HEK293 (cell line): Measurements from ENCODE around the gene RPL36.

Experiments
- MZF1 ChIP-seq: fragments of 450-650 bp; formaldehyde crosslinking; IDR thresholded peaks from 2 replicates; pipeline ENCODE4 v1.5.1; 2017; ENCODE audit warnings: missing biosample characterization, missing genetic modification characterization, borderline replicate concordance
- SP3 ChIP-seq: fragments of 450-650 bp; formaldehyde crosslinking; IDR thresholded peaks from 2 replicates; pipeline ENCODE4 v1.5.1; 2016; ENCODE audit warnings: missing biosample characterization, missing genetic modification characterization
- SP7 ChIP-seq: fragments of 450-650 bp; formaldehyde crosslinking; IDR thresholded peaks from 2 replicates; pipeline ENCODE4 v1.5.1; 2016; ENCODE audit warnings: missing biosample characterization, missing genetic modification characterization
- ZBTB20 ChIP-seq: fragments of 450-650 bp; formaldehyde crosslinking; IDR thresholded peaks from 2 replicates; pipeline ENCODE4 v1.5.1; 2016; ENCODE audit warnings: missing biosample characterization, missing genetic modification characterization
- ZNF558 ChIP-seq: fragments of 450-650 bp; formaldehyde crosslinking; IDR thresholded peaks from 2 replicates; pipeline ENCODE4 v1.5.1; 2016; ENCODE audit warnings: missing biosample characterization, missing genetic modification characterization
- ZNF560 ChIP-seq: fragments of 450-650 bp; formaldehyde crosslinking; IDR thresholded peaks from 2 replicates; pipeline ENCODE4 v1.5.1; 2017; ENCODE audit warnings: missing biosample characterization, missing genetic modification characterization, borderline replicate concordance
- ZNF561 ChIP-seq: fragments of 450-650 bp; IDR thresholded peaks from 2 replicates; pipeline ENCODE4 v1.5.1; 2018; ENCODE audit warnings: missing biosample characterization, missing genetic modification characterization, borderline replicate concordance
- ZNF621 ChIP-seq: fragments of 450-650 bp; formaldehyde crosslinking; IDR thresholded peaks from 2 replicates; pipeline ENCODE4 v1.5.1; 2017; ENCODE audit warnings: missing biosample characterization, missing genetic modification characterization
- ZNF624 ChIP-seq: fragments of 450-650 bp; formaldehyde crosslinking; IDR thresholded peaks from 2 replicates; pipeline ENCODE4 v1.5.1; 2017; ENCODE audit warnings: missing biosample characterization, missing genetic modification characterization
- ZNF654 ChIP-seq: fragments of 450-650 bp; formaldehyde crosslinking; IDR thresholded peaks from 2 replicates; pipeline ENCODE4 v1.5.1; 2016; ENCODE audit warnings: low read depth, missing biosample characterization, missing genetic modification characterization
- ZNF76 ChIP-seq: fragments of 450-650 bp; formaldehyde crosslinking; IDR thresholded peaks from 2 replicates; pipeline ENCODE4; 2016; ENCODE audit warnings: low read depth, missing biosample characterization, missing genetic modification characterization, borderline replicate concordance
- ZNF768 ChIP-seq: fragments of 450-650 bp; formaldehyde crosslinking; IDR thresholded peaks from 2 replicates; pipeline ENCODE4 v1.5.1; 2018; ENCODE audit warnings: missing biosample characterization, mild to moderate bottlenecking, missing genetic modification characterization
- TF ChIP-seq, protein P1 (sequence below): fragments of 450-650 bp; formaldehyde crosslinking; IDR thresholded peaks from 2 replicates; pipeline ENCODE4 v1.5.1; 2017; ENCODE audit warnings: missing biosample characterization, mild to moderate bottlenecking, missing genetic modification characterization, moderate library complexity
- TF ChIP-seq, protein P2 (sequence below): fragments of 450-650 bp; formaldehyde crosslinking; IDR thresholded peaks from 2 replicates; pipeline ENCODE4 v1.5.1; 2016; ENCODE audit warnings: missing biosample characterization, missing genetic modification characterization
- TF ChIP-seq, protein P3 (sequence below): fragments of 450-650 bp; formaldehyde crosslinking; IDR thresholded peaks from 2 replicates; pipeline ENCODE4 v1.5.1; 2017; ENCODE audit warnings: missing biosample characterization, missing genetic modification characterization
- TF ChIP-seq, protein P4 (sequence below): fragments of 450-650 bp; formaldehyde crosslinking; IDR thresholded peaks from 2 replicates; pipeline ENCODE4 v1.5.1; 2017; ENCODE audit warnings: missing biosample characterization, missing genetic modification characterization
- TF ChIP-seq, protein P5 (sequence below): fragments of 450-650 bp; formaldehyde crosslinking; IDR thresholded peaks from 2 replicates; pipeline ENCODE4 v1.5.1; 2016; ENCODE audit warnings: missing biosample characterization, missing genetic modification characterization
- TF ChIP-seq, protein P6 (sequence below): fragments of 450-650 bp; formaldehyde crosslinking; IDR thresholded peaks from 2 replicates; pipeline ENCODE4 v1.5.1; 2016; ENCODE audit warnings: missing biosample characterization, missing genetic modification characterization
- TF ChIP-seq, protein P7 (sequence below): fragments of 450-650 bp; formaldehyde crosslinking; IDR thresholded peaks from 2 replicates; pipeline ENCODE4 v1.5.1; 2016; ENCODE audit warnings: missing biosample characterization, missing genetic modification characterization

Gene RPL36

DNA sequence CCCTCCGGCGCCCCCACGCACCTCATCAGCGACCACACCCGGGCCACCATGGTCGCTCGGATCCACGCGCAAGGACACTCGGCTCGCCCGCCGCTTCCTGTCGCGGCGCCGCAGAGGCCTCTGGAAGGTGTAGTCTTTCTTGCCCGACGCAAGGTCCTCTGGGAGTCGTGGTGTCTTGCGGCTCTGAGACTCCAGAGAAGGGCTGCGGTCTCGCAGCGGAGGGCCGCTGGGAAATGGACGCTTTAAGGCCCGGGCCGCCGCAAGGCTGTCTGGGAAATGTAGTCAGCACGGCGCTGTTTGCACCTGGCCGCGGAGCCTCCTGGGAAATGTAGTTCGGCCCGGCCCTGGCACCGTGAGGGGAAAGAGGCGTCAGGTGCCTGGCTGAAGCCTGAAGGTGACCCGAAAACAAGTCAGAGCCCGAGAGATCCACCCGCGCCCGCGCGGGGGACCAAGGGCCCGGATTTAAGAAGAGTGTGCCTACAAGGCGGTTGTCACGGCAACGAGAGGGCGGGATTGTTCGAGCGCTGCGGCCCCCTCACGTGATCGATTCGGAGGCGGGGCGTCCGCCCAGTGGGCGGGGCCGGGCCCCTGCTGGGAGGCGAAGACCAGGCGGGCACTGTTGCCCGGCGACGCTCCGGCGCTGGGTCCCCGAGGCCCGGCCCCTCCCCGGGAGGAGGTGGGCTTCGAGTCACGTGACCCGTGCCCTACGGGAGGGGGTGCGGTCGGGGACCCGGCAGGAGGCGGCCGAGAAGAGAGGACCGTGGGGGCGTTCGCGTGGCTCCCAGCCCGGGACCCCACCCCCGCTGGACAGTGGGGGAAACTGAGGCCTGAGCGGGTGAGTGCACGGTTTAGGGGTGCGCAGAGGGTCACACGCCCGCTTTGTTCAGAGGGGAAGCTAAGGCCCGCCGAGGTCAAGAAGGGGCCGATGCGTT lies 9.4 kb upstream of the RPL36 start, which contains the start of the genes HSD11B1L and MICOS13 (continued):
- TF ChIP-seq MZF1 (tag by site-specific recombination), result no peak
- TF ChIP-seq ZNF621 (tag by site-specific recombination), result no peak
- TF ChIP-seq, protein P1, sequence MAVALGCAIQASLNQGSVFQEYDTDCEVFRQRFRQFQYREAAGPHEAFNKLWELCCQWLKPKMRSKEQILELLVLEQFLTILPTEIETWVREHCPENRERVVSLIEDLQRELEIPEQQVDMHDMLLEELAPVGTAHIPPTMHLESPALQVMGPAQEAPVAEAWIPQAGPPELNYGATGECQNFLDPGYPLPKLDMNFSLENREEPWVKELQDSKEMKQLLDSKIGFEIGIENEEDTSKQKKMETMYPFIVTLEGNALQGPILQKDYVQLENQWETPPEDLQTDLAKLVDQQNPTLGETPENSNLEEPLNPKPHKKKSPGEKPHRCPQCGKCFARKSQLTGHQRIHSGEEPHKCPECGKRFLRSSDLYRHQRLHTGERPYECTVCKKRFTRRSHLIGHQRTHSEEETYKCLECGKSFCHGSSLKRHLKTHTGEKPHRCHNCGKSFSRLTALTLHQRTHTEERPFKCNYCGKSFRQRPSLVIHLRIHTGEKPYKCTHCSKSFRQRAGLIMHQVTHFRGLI (tag by site-specific recombination), result no peak
- TF ChIP-seq SP7 (tag by site-specific recombination), result peak; percentile 38
- no peak for TF ChIP-seq ZNF561 (tag by site-specific recombination)
- TF ChIP-seq ZNF624 (tag by site-specific recombination), result no peak
- TF ChIP-seq, protein P2, sequence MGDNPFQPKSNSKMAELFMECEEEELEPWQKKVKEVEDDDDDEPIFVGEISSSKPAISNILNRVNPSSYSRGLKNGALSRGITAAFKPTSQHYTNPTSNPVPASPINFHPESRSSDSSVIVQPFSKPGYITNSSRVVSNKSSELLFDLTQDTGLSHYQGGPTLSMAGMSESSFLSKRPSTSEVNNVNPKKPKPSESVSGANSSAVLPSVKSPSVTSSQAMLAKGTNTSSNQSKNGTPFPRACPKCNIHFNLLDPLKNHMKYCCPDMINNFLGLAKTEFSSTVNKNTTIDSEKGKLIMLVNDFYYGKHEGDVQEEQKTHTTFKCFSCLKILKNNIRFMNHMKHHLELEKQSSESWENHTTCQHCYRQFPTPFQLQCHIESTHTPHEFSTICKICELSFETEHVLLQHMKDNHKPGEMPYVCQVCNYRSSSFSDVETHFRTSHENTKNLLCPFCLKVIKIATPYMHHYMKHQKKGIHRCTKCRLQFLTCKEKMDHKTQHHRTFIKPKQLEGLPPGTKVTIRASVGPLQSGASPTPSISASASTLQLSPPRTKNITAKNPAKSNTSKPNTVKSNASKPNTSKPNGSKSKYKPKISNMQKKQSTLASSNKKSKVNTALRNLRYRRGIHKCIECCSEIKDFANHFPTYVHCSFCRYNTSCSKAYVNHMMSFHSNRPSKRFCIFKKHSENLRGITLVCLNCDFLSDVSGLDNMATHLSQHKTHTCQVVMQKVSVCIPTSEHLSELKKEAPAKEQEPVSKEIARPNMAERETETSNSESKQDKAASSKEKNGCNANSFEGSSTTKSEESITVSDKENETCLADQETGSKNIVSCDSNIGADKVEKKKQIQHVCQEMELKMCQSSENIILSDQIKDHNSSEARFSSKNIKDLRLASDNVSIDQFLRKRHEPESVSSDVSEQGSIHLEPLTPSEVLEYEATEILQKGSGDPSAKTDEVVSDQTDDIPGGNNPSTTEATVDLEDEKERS (tag by site-specific recombination), result no peak
- TF ChIP-seq, protein P3, sequence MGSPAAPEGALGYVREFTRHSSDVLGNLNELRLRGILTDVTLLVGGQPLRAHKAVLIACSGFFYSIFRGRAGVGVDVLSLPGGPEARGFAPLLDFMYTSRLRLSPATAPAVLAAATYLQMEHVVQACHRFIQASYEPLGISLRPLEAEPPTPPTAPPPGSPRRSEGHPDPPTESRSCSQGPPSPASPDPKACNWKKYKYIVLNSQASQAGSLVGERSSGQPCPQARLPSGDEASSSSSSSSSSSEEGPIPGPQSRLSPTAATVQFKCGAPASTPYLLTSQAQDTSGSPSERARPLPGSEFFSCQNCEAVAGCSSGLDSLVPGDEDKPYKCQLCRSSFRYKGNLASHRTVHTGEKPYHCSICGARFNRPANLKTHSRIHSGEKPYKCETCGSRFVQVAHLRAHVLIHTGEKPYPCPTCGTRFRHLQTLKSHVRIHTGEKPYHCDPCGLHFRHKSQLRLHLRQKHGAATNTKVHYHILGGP (tag by site-specific recombination), result no peak
- peak; percentile 93 for TF ChIP-seq ZBTB20 (tag by site-specific recombination)
- TF ChIP-seq ZNF654 (tag by site-specific recombination), result no peak
- TF ChIP-seq SP3 (tag by site-specific recombination), result peak; percentile 100
- 0 out of 2 replicates have a peak, but pooled peaks have one; percentile 11 for TF ChIP-seq ZNF560 (tag by site-specific recombination)
- TF ChIP-seq, protein P4, sequence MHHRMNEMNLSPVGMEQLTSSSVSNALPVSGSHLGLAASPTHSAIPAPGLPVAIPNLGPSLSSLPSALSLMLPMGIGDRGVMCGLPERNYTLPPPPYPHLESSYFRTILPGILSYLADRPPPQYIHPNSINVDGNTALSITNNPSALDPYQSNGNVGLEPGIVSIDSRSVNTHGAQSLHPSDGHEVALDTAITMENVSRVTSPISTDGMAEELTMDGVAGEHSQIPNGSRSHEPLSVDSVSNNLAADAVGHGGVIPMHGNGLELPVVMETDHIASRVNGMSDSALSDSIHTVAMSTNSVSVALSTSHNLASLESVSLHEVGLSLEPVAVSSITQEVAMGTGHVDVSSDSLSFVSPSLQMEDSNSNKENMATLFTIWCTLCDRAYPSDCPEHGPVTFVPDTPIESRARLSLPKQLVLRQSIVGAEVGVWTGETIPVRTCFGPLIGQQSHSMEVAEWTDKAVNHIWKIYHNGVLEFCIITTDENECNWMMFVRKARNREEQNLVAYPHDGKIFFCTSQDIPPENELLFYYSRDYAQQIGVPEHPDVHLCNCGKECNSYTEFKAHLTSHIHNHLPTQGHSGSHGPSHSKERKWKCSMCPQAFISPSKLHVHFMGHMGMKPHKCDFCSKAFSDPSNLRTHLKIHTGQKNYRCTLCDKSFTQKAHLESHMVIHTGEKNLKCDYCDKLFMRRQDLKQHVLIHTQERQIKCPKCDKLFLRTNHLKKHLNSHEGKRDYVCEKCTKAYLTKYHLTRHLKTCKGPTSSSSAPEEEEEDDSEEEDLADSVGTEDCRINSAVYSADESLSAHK (tag by site-specific recombination), result no peak
- no peak for TF ChIP-seq ZNF768 (tag by site-specific recombination)
- TF ChIP-seq, protein P5, sequence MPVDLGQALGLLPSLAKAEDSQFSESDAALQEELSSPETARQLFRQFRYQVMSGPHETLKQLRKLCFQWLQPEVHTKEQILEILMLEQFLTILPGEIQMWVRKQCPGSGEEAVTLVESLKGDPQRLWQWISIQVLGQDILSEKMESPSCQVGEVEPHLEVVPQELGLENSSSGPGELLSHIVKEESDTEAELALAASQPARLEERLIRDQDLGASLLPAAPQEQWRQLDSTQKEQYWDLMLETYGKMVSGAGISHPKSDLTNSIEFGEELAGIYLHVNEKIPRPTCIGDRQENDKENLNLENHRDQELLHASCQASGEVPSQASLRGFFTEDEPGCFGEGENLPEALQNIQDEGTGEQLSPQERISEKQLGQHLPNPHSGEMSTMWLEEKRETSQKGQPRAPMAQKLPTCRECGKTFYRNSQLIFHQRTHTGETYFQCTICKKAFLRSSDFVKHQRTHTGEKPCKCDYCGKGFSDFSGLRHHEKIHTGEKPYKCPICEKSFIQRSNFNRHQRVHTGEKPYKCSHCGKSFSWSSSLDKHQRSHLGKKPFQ (tag by site-specific recombination), result no peak
- TF ChIP-seq ZNF76 (tag by site-specific recombination), result peak; percentile 100
- TF ChIP-seq ZNF558 (tag by site-specific recombination), result no peak
- TF ChIP-seq, protein P6, sequence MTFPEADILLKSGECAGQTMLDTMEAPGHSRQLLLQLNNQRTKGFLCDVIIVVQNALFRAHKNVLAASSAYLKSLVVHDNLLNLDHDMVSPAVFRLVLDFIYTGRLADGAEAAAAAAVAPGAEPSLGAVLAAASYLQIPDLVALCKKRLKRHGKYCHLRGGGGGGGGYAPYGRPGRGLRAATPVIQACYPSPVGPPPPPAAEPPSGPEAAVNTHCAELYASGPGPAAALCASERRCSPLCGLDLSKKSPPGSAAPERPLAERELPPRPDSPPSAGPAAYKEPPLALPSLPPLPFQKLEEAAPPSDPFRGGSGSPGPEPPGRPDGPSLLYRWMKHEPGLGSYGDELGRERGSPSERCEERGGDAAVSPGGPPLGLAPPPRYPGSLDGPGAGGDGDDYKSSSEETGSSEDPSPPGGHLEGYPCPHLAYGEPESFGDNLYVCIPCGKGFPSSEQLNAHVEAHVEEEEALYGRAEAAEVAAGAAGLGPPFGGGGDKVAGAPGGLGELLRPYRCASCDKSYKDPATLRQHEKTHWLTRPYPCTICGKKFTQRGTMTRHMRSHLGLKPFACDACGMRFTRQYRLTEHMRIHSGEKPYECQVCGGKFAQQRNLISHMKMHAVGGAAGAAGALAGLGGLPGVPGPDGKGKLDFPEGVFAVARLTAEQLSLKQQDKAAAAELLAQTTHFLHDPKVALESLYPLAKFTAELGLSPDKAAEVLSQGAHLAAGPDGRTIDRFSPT (tag by site-specific recombination), result peak; percentile 97
- TF ChIP-seq, protein P7, sequence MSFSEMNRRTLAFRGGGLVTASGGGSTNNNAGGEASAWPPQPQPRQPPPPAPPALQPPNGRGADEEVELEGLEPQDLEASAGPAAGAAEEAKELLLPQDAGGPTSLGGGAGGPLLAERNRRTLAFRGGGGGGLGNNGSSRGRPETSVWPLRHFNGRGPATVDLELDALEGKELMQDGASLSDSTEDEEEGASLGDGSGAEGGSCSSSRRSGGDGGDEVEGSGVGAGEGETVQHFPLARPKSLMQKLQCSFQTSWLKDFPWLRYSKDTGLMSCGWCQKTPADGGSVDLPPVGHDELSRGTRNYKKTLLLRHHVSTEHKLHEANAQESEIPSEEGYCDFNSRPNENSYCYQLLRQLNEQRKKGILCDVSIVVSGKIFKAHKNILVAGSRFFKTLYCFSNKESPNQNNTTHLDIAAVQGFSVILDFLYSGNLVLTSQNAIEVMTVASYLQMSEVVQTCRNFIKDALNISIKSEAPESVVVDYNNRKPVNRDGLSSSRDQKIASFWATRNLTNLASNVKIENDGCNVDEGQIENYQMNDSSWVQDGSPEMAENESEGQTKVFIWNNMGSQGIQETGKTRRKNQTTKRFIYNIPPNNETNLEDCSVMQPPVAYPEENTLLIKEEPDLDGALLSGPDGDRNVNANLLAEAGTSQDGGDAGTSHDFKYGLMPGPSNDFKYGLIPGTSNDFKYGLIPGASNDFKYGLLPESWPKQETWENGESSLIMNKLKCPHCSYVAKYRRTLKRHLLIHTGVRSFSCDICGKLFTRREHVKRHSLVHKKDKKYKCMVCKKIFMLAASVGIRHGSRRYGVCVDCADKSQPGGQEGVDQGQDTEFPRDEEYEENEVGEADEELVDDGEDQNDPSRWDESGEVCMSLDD (tag by site-specific recombination), result peak; percentile 78; the same call in 1 of the 2 replicates
